BJ (cell line): ENCODE measurements around the gene PIGB. TPM values are rescaled to one million over a fixed set of nuclear protein-coding genes. Genes with fewer than 3 reads are reported as not detected.

Source experiments
- CTCF ChIA-PET: fragments of 350-600 bp; formaldehyde crosslinking; extraction: SDS; loops from one replicate; lab custom pipeline; 2021; ENCODE audit warnings: antibody characterized with exemption, inconsistent platforms; lab: Yijun Ruan, JAX
- POLR2A ChIA-PET: fragments of 300-600 bp; sonication (Branson Sonifier 250); formaldehyde crosslinking; extraction: SDS; loops from one replicate; lab custom pipeline; 2021; ENCODE audit warnings: antibody characterized with exemption; lab: Charles Lee
- DNase-seq: peaks from one replicate; pipeline ENCODE4 v3.0.0-alpha.2; 2011; ENCODE audit warnings: low read depth
- H3K27me3 ChIP-seq: 2 replicates; pipeline ENCODE4 v1.6.0; 2011; ENCODE audit warnings: low read length; ENCODE audit not compliant: control insufficient read depth, insufficient read depth
- H3K36me3 ChIP-seq: 2 replicates; pipeline ENCODE4 v1.5.1; 2011; ENCODE audit warnings: low read length; ENCODE audit not compliant: control insufficient read depth, insufficient read depth
- H3K4me3 ChIP-seq: 2 replicates; pipeline ENCODE4 v1.5.1; 2011; ENCODE audit warnings: low read depth, mild to moderate bottlenecking, control low read depth, low read length
- CTCF ChIP-seq: IDR thresholded peaks from 2 replicates; pipeline ENCODE4 v1.5.1; 2011; ENCODE audit warnings: low read depth, mild to moderate bottlenecking, control low read depth, inconsistent platforms, low read length, moderate library complexity; ENCODE audit not compliant: insufficient read depth
- polyA plus RNA-seq: library from polyadenylated mRNA; depleted of rRNA; stranded (reverse); fragments of >200 nt; gene quantifications from 2 replicates; pipeline ENCODE4 v1.2.3, GENCODE V29; 2011

The PIGB gene
- polyA plus RNA-seq, 1 experiment: 10.1 TPM

- no peak for DNase-seq
- 0 out of 2 replicates have a peak, but pooled peaks cover 1% of the 10 kb centered on the region for H3K36me3 ChIP-seq
- CTCF ChIA-PET: interaction anchor here (1.2 kb wide), 1 partner anchor 100 kb away, joined by 3 read pairs; no protein-coding TSS in a partner anchor
- TF ChIP-seq CTCF: no peak
- H3K4me3 ChIP-seq: no peak overlapping the region
- no peaks in the 10 kb centered on the region for H3K27me3 ChIP-seq
- POLR2A ChIA-PET: no interaction called here
These were observed 16.0 kb downstream of the PIGB start for GRCh38 chr15:55334997-55335396.

GRCh38 chr15:55337160-55337559 is 18.1 kb downstream of the PIGB start:
- ChIA-PET CTCF (no interaction called here), POLR2A (no interaction called here)
- TF ChIP-seq CTCF: no peak
- H3K36me3 ChIP-seq: 0 out of 2 replicates have a peak, but pooled peaks cover 1% of the 10 kb centered on the region
- H3K27me3 ChIP-seq: no peaks in the 10 kb centered on the region
- no peak for DNase-seq
- H3K4me3 ChIP-seq: no peak overlapping the region

GRCh38 chr15:55343168-55343567 is 24.1 kb downstream of the PIGB start:
- Histone ChIP-seq H3K36me3 (no peaks in the 10 kb centered on the region), H3K4me3 (no peak overlapping the region), H3K27me3 (no peaks in the 10 kb centered on the region)
- no peak for TF ChIP-seq CTCF
- ChIA-PET CTCF (no interaction called here), POLR2A (no interaction called here)
- DNase-seq: no peak

GRCh38 chr15:55344206-55344605 is 25.2 kb downstream of the PIGB start:
- no peaks in the 10 kb centered on the region for H3K36me3 ChIP-seq
- TF ChIP-seq CTCF: no peak
- POLR2A ChIA-PET: no interaction called here
- CTCF ChIA-PET: no interaction called here
- DNase-seq: no peak
- H3K4me3 ChIP-seq: no peak overlapping the region
- no peaks in the 10 kb centered on the region for H3K27me3 ChIP-seq

GRCh38 chr15:55348281-55348778 is 29.3 kb downstream of the PIGB start:
- Histone ChIP-seq H3K27me3 (no peaks in the 10 kb centered on the region), H3K36me3 (no peaks in the 10 kb centered on the region; the same call in 1 of the 2 replicates), H3K4me3 (no peak overlapping the region)
- CTCF ChIA-PET: no interaction called here
- TF ChIP-seq CTCF: no peak
- no peak for DNase-seq
- POLR2A ChIA-PET: no interaction called here
